HG02885 (cell line): Measurements from ENCODE around the gene LLGL1.

ENCODE experiments used
- ATAC-seq: cut with Tn5 transposase; IDR thresholded peaks from one replicate; pipeline ENCODE4 v1.9.1; 2021; ENCODE audit warnings: mild to moderate bottlenecking; ENCODE audit not compliant: unreplicated experiment, poor library complexity

LLGL1 gene

DNA sequence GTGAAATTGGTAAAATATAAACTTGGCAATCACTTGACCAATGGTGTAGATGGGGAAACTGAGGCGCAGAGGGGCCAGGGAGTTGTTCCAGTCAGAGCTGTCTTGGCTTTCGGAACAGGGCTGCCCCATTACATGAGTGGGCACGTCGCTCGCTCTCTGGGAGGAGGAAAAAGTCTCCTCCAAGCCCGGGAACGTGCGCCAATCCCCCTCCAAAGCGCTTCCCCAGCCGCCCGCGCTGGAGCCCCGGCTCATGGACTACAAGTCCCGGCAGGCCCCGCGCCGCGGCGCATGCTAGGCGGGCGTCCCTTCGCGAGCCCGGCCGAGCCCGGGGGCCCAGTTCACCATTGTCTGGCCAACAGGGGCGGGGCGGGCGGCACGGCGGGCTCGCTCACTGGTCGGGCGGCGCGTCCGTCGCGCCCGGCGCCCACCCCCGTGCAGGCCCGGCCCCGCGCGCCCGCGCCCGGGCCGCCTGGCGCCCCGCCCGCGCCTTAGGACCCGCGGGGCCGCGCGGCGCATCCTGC is at the start of gene LLGL1:
Gene LLGL1 (plus strand): TSS at position 515 of the 521 bp plus-strand sequence. CDS start 48 bp downstream, outside the sequence.
- peak; percentile 91 for ATAC-seq

DNA sequence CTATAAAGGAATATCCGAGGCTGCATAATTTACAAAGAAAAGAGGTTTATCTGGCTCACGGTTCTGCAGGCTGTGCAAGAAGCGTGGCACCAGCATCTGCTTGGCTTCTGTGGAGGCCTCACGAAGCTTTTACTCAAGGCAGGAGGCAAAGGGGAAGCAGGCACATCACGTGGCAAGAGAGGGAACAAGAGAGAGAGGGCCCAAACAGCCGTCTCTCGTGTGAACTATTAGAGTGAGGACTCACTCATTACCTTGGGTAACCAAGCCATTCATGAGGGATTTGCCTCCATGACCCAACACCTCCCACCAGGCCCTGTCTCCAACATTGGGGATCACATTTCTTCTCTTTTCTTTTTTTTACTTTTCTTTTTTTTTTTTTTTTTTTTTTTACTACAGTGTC is 49.3 kb upstream of the LLGL1 start:
- ATAC-seq: no peak

DNA sequence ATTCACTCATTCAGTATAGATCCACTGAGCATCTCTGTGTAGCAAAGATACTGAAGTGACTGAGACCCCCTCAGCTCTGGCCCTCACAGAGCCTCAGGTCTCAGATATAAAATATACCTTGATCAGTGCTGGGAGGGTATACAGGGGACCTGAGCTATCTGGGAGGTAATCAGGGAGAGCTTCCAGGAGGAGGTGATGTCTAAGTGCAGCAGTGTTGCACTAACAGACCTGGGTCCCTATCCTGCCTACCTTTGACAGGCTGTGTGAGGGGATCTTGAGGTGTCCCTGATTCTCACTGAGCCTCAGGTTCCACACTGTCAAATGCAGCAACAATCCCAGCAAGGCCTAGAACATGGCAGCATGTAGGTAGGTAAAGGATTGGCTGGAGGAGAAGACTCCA is 48.3 kb upstream of the LLGL1 start:
- ATAC-seq: no peak

- no peak for ATAC-seq
These were observed 47.7 kb upstream of the LLGL1 start for GRCh38 chr17:18177722-18178121.

DNA sequence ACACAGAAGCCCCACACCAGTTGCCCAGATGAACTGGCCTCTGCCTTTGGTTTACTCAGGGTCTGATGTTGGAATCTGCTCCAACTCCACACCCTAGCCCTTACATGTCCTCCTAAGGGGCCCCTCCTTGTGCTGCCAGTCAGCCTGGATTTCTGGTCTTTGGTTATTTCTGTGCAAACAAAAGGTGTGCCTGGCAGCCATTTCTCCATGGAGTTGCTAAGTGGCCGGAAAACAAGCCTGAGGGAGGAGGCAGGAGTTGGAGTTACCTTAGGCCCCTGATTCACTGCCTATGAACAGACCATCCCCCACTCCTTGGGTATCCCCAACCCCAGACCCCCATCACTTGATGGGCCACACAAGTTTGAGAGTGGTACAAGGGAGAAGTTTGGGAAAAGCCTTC is 46.2 kb upstream of the LLGL1 start:
- ATAC-seq: no peak

DNA sequence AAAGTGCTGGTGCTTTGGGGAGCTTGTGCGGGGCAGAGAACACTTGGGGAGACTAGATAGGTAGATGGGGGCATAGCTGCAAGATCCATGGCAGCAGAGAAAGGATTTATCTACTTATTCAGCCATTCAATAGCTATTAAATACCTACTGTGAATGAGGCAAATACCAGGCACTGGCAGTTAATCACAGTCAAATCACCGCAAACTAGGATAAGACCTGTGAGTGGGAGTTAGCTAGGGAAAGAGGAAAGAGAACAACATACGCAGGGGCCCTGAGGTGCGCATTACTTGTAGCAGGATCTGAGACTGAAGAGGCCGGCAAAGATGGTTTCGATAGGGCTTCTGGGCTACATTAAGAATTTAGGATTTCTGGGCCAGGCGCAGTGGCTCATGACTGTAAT is 45.6 kb upstream of the LLGL1 start:
- ATAC-seq: no peak

DNA sequence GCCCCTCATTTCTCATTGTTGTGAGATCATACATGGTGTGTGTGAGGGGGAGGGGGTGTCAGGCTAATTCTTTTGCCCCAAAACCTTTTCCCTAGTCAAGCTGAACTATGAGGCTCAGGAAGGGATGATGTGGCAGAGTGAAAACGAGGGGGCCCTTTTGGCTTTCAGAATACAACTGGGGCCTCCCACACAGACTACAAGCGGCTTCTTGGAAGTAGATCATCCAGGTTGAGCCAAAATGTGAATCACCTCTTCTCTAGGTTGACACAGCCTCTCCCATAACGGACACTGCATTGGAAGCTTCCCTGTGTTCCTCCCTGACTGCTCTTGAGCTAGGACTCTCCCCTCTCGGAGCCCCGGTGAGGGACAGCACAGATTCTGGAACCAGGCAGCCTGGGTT is 44.1 kb upstream of the LLGL1 start:
- no peak for ATAC-seq

GRCh38 chr17:18182110-18182977 is 43.1 kb upstream of the LLGL1 start:
- ATAC-seq: no peak

GRCh38 chr17:18182978-18183333 is 42.5 kb upstream of the LLGL1 start:
- peak; percentile 43 for ATAC-seq

DNA sequence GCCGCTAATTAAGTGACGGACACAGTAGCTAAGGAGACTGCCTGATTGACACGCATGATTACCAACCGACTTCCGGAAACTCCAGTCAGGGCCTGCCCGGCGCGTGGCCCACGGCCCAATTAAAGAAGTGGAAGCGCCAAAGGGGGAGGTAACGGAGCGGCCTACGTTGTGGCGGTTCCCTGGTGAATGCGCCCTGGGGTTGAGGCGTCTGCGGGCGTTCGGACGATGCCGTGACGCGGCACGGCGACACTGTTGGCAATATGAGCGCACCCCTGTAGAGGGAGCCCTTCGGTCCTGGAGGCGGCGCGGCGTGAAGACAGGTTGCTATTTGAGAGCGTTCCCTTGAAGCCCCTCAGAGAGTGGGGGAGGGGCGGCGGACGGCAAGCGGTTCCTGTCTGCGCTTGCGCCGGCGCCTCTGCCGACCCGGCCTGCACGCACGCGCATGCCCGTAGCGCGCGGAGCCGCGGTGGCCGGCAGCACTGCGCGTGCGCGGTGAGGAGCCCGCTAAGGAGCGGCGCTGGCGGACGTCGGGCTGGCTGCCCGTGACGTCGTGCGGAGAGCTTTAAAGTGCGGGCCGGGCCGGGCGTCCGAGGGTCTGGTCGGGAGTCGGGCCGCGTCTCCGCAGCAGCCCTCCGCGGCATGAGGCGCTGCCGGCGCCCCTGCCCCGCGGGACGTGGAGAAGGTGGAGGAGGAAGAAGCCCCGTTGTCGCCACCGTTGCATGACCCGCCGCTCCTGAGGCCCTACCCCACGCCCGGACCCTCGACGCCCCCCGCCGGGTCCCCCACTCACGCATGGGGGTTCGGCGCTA is 41.9 kb upstream of the LLGL1 start, which contains the start of gene ALKBH5:
Gene ALKBH5 (plus strand): TSS at position 495 of the 809 bp plus-strand sequence. CDS start 416 bp downstream, outside the sequence.
- ATAC-seq: peak; percentile 73

GRCh38 chr17:18184143-18185031 is 41.0 kb upstream of the LLGL1 start:
- peak; percentile 2 for ATAC-seq

DNA sequence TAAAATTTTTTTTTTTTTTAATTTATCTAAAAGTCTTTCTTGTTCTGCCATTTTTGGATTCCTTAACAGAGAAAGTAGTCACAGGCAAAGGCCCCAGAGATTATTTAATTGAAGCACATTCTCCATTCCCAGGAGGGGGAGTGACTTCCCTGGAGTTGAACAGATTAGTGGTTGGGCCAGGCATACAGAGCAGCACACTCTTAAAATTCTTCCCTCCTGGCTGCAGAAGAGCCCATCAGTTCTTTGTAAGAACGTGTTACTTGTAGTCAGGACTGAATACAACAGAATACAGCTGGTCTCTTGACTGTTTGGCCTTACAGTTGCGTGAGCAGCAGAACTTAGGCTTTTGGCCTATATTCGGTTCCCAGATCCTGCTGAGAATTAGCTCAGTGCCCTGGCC is 40.0 kb upstream of the LLGL1 start:
- no peak for ATAC-seq

- ATAC-seq: no peak
These were observed 39.4 kb upstream of the LLGL1 start for GRCh38 chr17:18185832-18186626.

DNA sequence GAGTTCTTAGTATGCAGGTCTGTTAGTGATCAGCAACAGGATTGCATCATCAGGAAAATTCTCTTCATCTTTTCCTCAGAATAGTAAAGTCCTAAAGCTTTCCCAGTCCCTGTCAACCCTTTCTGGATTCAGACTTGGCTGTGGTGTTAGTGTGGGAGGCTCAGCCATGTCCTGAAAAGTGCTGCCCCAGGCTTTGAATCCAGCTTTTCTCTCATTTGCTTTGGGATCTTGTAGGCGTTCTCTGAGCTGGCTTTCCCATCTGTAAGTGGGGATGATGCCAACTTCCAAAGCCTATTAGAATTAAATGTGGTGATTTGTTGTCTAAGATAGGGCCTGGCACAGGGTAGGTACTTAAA is 38.8 kb upstream of the LLGL1 start:
- no peak for ATAC-seq

GRCh38 chr17:18187226-18187625 is 38.2 kb upstream of the LLGL1 start:
- ATAC-seq: no peak

DNA sequence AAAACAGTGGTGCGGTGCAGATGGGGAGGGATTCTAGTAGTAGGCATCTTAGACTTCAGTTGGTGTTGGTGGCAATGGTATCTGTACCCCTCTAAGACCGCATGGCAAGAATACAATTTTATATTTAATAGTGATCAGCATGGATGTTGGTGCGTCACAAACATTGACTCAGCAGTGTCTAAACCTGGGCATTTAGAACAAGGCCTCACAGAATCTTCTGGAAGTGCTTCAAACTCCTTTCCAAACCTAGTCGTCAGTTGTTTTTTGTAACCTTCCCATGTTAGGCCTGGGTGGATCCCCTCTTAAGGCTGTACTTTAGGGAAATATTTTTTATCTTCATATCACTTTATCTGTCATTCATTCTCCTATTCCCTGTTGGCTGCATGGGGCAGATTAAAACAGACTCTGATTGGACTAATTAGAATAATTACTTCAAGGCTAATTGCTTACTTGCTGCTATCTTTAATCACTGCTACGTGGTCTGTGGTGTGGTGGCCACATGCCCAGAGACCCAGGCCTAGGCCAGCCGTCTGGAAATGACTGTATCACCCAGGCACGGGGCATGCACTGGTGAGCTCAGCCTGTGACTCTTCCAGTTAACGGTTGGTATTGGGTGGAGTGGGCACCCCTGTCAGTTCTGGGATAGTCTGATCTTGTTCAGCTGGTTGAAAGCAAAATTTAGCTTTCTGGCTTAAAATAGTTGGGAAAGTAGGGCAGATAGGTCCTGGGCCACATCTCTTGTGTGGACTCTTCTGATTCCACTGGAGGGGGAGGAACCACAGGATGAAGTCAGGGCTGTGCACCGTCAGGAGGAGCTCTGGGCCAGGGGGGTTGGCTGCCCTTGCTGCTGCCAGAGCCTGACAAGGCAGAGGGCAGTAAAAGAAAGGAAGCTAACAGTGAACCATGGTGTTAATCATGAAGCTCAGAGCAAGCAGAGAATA is 37.3 kb upstream of the LLGL1 start:
- ATAC-seq: no peak

DNA sequence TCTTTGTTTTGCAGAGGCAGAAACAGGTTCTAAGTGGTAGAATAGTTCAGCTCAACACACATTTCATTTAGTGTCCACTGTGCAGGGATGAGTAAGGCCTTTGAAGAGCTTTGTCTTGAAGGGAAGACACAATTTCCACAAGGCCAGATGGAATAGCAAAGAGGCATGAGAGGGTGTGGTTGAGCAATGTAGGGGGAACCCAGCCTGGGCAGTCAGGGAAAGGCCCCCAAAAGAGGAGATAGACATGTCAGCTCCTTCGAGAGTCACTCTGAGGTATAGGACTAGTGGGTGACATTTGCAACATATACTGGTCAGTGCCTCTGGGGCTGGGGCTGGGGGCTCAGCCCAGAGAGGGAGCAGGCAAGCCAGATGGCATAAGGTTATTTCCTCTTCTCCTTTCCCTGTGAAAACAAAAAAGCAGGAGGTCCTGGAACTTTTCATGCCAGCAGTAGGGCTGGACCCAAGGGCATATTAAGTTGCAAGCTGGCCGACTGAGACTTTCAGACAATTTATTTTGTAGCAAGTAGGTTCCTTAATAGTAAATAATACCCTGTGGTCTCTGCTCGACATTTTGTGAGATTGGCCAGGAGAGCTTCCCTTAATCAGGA is 34.7 kb upstream of the LLGL1 start:
- ATAC-seq: no peak

GRCh38 chr17:18191236-18191667 is 34.2 kb upstream of the LLGL1 start:
- no peak for ATAC-seq
